ENCODE data around the gene LMAN2. TPM values are rescaled to one million over a fixed set of nuclear protein-coding genes. Genes with fewer than 3 reads are reported as not detected.

The LMAN2 gene
- total RNA-seq, 1 donor from 2014 or later, result 88.0 TPM

GRCh38 chr5:177295924-177296323 is 55.5 kb downstream of the LMAN2 start:
- DNase-seq (no peak), ATAC-seq (ENCODE audit: low read depth) (no peak)
- H3K27me3 Mint-ChIP-seq, result no peaks in the 10 kb centered on the region
- ChIA-PET CTCF (interaction anchor here (0.8 kb wide), 1 partner anchor 14 kb away, joined by 3 read pairs; no protein-coding TSS in a partner anchor), POLR2A (interaction anchor here (1.3 kb wide), 1 partner anchor 14 kb away, joined by 3 read pairs; no protein-coding TSS in a partner anchor)
- intact Hi-C loops (cut with micrococcal nuclease), result no loop called here
- H3K9me3 Mint-ChIP-seq, result no peaks in the 10 kb centered on the region
- H3K27ac Mint-ChIP-seq, result peak overlapping the region; percentile 75
- H3K4me1 Mint-ChIP-seq, result peaks cover 66% of the 10 kb centered on the region
- no peak for TF ChIP-seq CTCF (IDR thresholded peaks at IDR 0.05)
- H3K4me3 Mint-ChIP-seq, result peak overlapping the region; percentile 55
- peaks cover 56% of the 10 kb centered on the region for H3K36me3 Mint-ChIP-seq (ENCODE audit: low read depth)

- DNase-seq (no peak), ATAC-seq (ENCODE audit: low read depth) (no peak)
- POLR2A ChIA-PET, result no interaction called here
- no peak for TF ChIP-seq CTCF (IDR thresholded peaks at IDR 0.05)
- H3K36me3 Mint-ChIP-seq (ENCODE audit: low read depth), result peaks cover 62% of the 10 kb centered on the region
- H3K4me1 Mint-ChIP-seq, result peaks cover 65% of the 10 kb centered on the region
- peak overlapping the region; percentile 35 for H3K27ac Mint-ChIP-seq
- intact Hi-C loops (cut with micrococcal nuclease), result no loop called here
- no peak overlapping the region for H3K4me3 Mint-ChIP-seq
- CTCF ChIA-PET, result no interaction called here
- no peaks in the 10 kb centered on the region for H3K9me3 Mint-ChIP-seq
- no peaks in the 10 kb centered on the region for H3K27me3 Mint-ChIP-seq
Measured at GRCh38 chr5:177294632-177295031, 56.8 kb downstream of the LMAN2 start.

GRCh38 chr5:177293819-177294581 is 57.5 kb downstream of the LMAN2 start:
- H3K9me3 Mint-ChIP-seq, result no peaks in the 10 kb centered on the region
- ChIA-PET POLR2A (no interaction called here), CTCF (no interaction called here)
- peaks cover 62% of the 10 kb centered on the region for H3K4me1 Mint-ChIP-seq
- ATAC-seq (ENCODE audit: low read depth) (no peak), DNase-seq (no peak)
- TF ChIP-seq CTCF (IDR thresholded peaks at IDR 0.05), result no peak
- peak overlapping the region; percentile 35 for H3K27ac Mint-ChIP-seq
- no peak overlapping the region for H3K4me3 Mint-ChIP-seq
- no peaks in the 10 kb centered on the region for H3K27me3 Mint-ChIP-seq
- peaks cover 68% of the 10 kb centered on the region for H3K36me3 Mint-ChIP-seq (ENCODE audit: low read depth)
- intact Hi-C loops (cut with micrococcal nuclease), result no loop called here

GRCh38 chr5:177291735-177292134 is 59.7 kb downstream of the LMAN2 start:
- no peak overlapping the region for H3K4me3 Mint-ChIP-seq
- no peak overlapping the region for H3K27ac Mint-ChIP-seq
- no peak for TF ChIP-seq CTCF (IDR thresholded peaks at IDR 0.05)
- H3K36me3 Mint-ChIP-seq (ENCODE audit: low read depth), result peaks cover 84% of the 10 kb centered on the region
- no peaks in the 10 kb centered on the region for H3K9me3 Mint-ChIP-seq
- no peaks in the 10 kb centered on the region for H3K27me3 Mint-ChIP-seq
- no peak for DNase-seq
- peaks cover 42% of the 10 kb centered on the region for H3K4me1 Mint-ChIP-seq
- no peak for ATAC-seq (ENCODE audit: low read depth)
- ChIA-PET POLR2A (interaction anchor here (0.6 kb wide), 1 partner anchor 285 kb away, joined by 7 read pairs; the partner anchor contains the start of gene UIMC1), CTCF (no interaction called here)
- intact Hi-C loops (cut with micrococcal nuclease), result loop anchor here (1.0 kb wide), 1 partner anchor 12 kb away; no protein-coding TSS in a partner anchor

- CTCF ChIA-PET, result no interaction called here
- peak overlapping the region; percentile 56 for H3K4me3 Mint-ChIP-seq
- TF ChIP-seq CTCF (IDR thresholded peaks at IDR 0.05), result no peak
- H3K36me3 Mint-ChIP-seq (ENCODE audit: low read depth), result peaks cover 86% of the 10 kb centered on the region
- H3K27ac Mint-ChIP-seq, result peak overlapping the region; percentile 84
- POLR2A ChIA-PET, result interaction anchor here (0.6 to 1.9 kb wide), 2 partner anchors 10 to 284 kb away, joined by 7 to 14 read pairs; partner anchors contain the start of gene UIMC1
- ATAC-seq (ENCODE audit: low read depth) (peak; percentile 63), DNase-seq (no peak)
- intact Hi-C loops (cut with micrococcal nuclease), result loop anchor here (1.0 kb wide), 1 partner anchor 12 kb away; no protein-coding TSS in a partner anchor
- no peaks in the 10 kb centered on the region for H3K27me3 Mint-ChIP-seq
- no peaks in the 10 kb centered on the region for H3K9me3 Mint-ChIP-seq
- H3K4me1 Mint-ChIP-seq, result peaks cover 35% of the 10 kb centered on the region
Measured at GRCh38 chr5:177290816-177291596, 60.5 kb downstream of the LMAN2 start.
